ENCODE results near the gene CROCC2.

CROCC2 gene

DNA sequence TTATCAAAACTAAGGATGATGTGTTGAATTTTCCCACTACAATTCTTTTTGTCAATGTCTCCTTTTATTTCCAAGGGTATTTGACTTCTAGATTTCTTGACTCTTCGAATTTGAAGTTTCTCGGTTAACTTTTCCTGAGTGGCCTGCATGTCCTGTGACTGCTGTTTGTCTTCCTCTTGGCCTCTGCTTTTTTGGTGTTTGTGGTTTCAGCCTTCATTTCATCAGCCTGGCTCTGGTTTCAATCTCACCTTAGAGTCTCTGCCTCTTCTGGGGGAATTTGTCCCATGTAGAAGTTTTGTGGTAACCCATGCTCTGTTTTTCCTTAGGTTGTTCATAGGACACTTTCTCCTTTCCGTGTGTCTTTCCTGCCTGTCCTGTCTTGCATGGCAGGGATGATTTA is 64.0 kb downstream of the CROCC2 start:
- no peaks in the 10 kb centered on the region; the same call in 1 of the 2 replicates for H3K27me3 ChIP-seq (ENCODE audit: control insufficient read depth, low read length)
- H4K20me1 ChIP-seq (ENCODE audit: control insufficient read depth, insufficient read depth, low read depth, low read length) = no peaks in the 10 kb centered on the region
- no peak overlapping the region for H3K4me2 ChIP-seq (ENCODE audit: low read length)
- H3K27ac ChIP-seq (ENCODE audit: low read depth, low read length) = no peak overlapping the region
- H3K9me2 ChIP-seq (replicated peaks; ENCODE audit: control insufficient read depth, low read length) = no peaks in the 10 kb centered on the region
- H3K9me3 ChIP-seq (ENCODE audit: control insufficient read depth, insufficient read depth, low read length) = no peaks in the 10 kb centered on the region
- no peak overlapping the region for H3K4me3 ChIP-seq (ENCODE audit: low read length)
- H3K36me3 ChIP-seq (ENCODE audit: control insufficient read depth, low read length) = no peaks in the 10 kb centered on the region
- TF ChIP-seq EZH2phosphoT487 (IDR thresholded peaks at IDR 0.05; ENCODE audit: borderline replicate concordance, low read length) = no peak
- TF ChIP-seq, protein P1, sequence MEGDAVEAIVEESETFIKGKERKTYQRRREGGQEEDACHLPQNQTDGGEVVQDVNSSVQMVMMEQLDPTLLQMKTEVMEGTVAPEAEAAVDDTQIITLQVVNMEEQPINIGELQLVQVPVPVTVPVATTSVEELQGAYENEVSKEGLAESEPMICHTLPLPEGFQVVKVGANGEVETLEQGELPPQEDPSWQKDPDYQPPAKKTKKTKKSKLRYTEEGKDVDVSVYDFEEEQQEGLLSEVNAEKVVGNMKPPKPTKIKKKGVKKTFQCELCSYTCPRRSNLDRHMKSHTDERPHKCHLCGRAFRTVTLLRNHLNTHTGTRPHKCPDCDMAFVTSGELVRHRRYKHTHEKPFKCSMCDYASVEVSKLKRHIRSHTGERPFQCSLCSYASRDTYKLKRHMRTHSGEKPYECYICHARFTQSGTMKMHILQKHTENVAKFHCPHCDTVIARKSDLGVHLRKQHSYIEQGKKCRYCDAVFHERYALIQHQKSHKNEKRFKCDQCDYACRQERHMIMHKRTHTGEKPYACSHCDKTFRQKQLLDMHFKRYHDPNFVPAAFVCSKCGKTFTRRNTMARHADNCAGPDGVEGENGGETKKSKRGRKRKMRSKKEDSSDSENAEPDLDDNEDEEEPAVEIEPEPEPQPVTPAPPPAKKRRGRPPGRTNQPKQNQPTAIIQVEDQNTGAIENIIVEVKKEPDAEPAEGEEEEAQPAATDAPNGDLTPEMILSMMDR (IDR thresholded peaks at IDR 0.05; ENCODE audit: low read depth, low read length, poor library complexity, severe bottlenecking) = no peak
- H3F3A ChIP-seq (ENCODE audit: control insufficient read depth, insufficient read depth) = no peaks in the 10 kb centered on the region
- H3K4me1 ChIP-seq (ENCODE audit: control insufficient read depth, low read length) = no peaks in the 10 kb centered on the region
- no peaks in the 10 kb centered on the region for H3K79me2 ChIP-seq (ENCODE audit: control insufficient read depth, low read length)

DNA sequence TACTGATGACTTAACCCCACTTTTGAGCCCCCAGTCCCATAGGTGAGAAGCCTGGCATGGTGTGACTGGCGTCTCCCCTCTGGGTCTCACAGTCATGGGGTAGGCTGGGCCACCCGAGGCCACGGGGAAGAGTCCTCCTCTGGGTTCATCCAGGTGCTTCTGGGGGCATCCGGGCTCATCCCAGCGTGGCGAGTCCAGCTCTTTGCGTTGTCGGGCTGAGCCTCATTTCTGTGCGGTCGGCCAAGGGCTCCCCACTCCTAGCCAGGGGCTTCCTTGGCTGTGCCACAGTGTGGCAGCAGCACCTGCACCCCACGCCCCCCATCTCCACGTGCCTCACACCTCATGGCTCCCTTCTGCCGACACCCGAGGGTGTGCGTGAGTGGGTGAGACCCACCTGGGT is 64.7 kb downstream of the CROCC2 start:
- Histone ChIP-seq H3K79me2 (ENCODE audit: control insufficient read depth, low read length) (no peaks in the 10 kb centered on the region), H3F3A (ENCODE audit: control insufficient read depth, insufficient read depth) (no peaks in the 10 kb centered on the region), H3K27me3 (ENCODE audit: control insufficient read depth, low read length) (no peaks in the 10 kb centered on the region; the same call in 1 of the 2 replicates), H3K4me3 (ENCODE audit: low read length) (no peak overlapping the region), H3K27ac (ENCODE audit: low read depth, low read length) (no peak overlapping the region), H3K4me2 (ENCODE audit: low read length) (no peak overlapping the region), H3K4me1 (ENCODE audit: control insufficient read depth, low read length) (no peaks in the 10 kb centered on the region), H3K9me3 (ENCODE audit: control insufficient read depth, insufficient read depth, low read length) (no peaks in the 10 kb centered on the region), H3K36me3 (ENCODE audit: control insufficient read depth, low read length) (no peaks in the 10 kb centered on the region), H4K20me1 (ENCODE audit: control insufficient read depth, insufficient read depth, low read depth, low read length) (no peaks in the 10 kb centered on the region), H3K9me2 (replicated peaks; ENCODE audit: control insufficient read depth, low read length) (no peaks in the 10 kb centered on the region)
- TF ChIP-seq EZH2phosphoT487 (IDR thresholded peaks at IDR 0.05; ENCODE audit: borderline replicate concordance, low read length) = no peak
- TF ChIP-seq, protein P1 (IDR thresholded peaks at IDR 0.05; ENCODE audit: low read depth, low read length, poor library complexity, severe bottlenecking) = no peak

DNA sequence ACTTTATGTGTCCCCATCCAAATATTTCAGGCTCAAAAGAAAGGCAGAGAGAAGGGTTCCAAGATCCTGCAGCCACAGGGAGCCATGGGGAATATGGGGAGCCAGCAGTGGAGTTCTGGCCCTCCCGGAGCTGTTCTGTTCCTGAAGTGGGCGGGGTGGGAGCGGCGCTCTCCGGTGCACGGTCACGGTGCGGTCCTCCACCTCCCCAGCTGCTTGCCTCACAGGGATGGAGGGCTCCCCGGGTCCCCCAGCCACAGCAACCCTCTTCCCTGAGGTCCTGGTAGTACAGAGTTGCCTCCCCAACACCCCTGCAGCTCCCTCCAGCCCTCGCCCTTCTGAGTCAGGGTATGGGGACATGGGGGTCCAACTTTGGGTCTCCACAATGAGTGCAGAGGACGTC is 66.1 kb downstream of the CROCC2 start:
- Histone ChIP-seq H3K9me3 (ENCODE audit: control insufficient read depth, insufficient read depth, low read length) (no peaks in the 10 kb centered on the region), H3K9me2 (replicated peaks; ENCODE audit: control insufficient read depth, low read length) (no peaks in the 10 kb centered on the region), H3K27ac (ENCODE audit: low read depth, low read length) (no peak overlapping the region), H3K4me2 (ENCODE audit: low read length) (no peak overlapping the region), H3F3A (ENCODE audit: control insufficient read depth, insufficient read depth) (no peaks in the 10 kb centered on the region), H4K20me1 (ENCODE audit: control insufficient read depth, insufficient read depth, low read depth, low read length) (no peaks in the 10 kb centered on the region), H3K4me1 (ENCODE audit: control insufficient read depth, low read length) (no peaks in the 10 kb centered on the region), H3K4me3 (ENCODE audit: low read length) (no peak overlapping the region), H3K36me3 (ENCODE audit: control insufficient read depth, low read length) (no peaks in the 10 kb centered on the region), H3K79me2 (ENCODE audit: control insufficient read depth, low read length) (no peaks in the 10 kb centered on the region), H3K27me3 (ENCODE audit: control insufficient read depth, low read length) (no peaks in the 10 kb centered on the region; the same call in 1 of the 2 replicates)
- TF ChIP-seq EZH2phosphoT487 (IDR thresholded peaks at IDR 0.05; ENCODE audit: borderline replicate concordance, low read length) = no peak
- TF ChIP-seq, protein P1 (IDR thresholded peaks at IDR 0.05; ENCODE audit: low read depth, low read length, poor library complexity, severe bottlenecking) = no peak
